ENCODE measurements around the gene GEMIN7. TPM values are rescaled to one million over a fixed set of nuclear protein-coding genes. Genes with fewer than 3 reads are reported as not detected.
A peak's percentile ranks its signal among the peaks of the same experiment; 100 is the strongest.

Gene GEMIN7
- total and polyA plus RNA-seq, 2 of the 4 experiments (the other 2 are of a cell fraction): 27.2 to 53.0 TPM

DNA sequence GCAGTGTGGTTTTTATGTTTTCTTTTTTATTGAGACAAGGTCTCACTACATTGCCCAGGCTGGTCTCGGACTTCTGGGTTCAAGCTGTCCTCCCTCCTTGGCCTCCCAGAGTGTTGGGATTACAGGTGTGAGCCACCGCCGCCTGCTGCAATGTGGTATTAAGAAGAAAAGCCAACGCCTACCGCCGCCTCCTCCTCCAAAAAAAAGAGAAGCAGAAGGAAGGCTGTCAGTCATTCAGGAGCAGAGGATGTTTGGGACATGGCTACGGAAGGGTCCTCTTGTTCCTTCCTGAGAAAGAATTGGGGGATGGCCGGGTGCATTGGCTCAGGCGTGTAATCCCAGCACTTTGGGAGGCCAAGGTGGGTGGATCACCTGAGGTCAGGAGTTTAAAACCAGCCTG lies 15.1 kb downstream of the GEMIN7 start (continued):
- TF ChIP-seq CTCF (conservative IDR thresholded peaks at IDR 0.05; ENCODE audit: low read depth, low read length) (no peak), NFE2L2 (IDR thresholded peaks at IDR 0.05; ENCODE audit: low read depth, low read length) (no peak), CEBPB (IDR thresholded peaks at IDR 0.05; ENCODE audit: low read depth, low read length) (no peak), SMC3 (IDR thresholded peaks at IDR 0.05; ENCODE audit: low read depth, low read length) (no peak)

DNA sequence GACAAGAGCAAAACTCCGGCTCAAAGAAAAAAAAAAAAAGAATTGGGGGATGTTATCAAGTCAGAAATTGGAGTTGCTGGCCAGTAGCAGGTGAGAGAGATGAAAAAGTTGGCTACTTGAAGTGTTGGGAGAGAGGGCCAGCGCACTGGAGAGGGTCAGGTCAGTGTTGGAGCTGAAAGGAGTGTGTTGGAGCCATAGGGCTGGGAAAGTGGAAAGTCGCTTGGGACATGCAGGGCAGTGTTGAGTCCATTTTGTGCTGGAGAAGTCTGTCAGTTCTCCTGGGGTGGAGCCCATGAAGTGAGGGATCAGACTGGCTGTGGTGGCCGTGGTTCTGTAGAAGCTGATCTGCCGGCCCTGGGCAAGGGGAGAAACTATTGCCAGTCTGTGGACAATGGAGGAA lies 15.6 kb downstream of the GEMIN7 start:
- no peak overlapping the region for H2BK15ac ChIP-seq (ENCODE audit: low read depth, low read length)
- H3K4me3 ChIP-seq (ENCODE audit: insufficient read depth, low read depth, low read length): no peak overlapping the region
- intact Hi-C loops (cut with micrococcal nuclease) (loop anchor here (5.0 kb wide), 1 partner anchor 33 kb away; no protein-coding TSS in a partner anchor), in situ Hi-C loops (cut with MboI; ENCODE audit: low sequenced_read_pairs) (no loop called here), dilution Hi-C loops (cut with HindIII; ENCODE audit: low sequenced_read_pairs, unreplicated experiment) (no loop called here)
- H3K4me1 ChIP-seq (ENCODE audit: control insufficient read depth, insufficient read depth, low read length): peaks cover 30% of the 10 kb centered on the region
- H4K20me1 ChIP-seq (ENCODE audit: insufficient read depth, low read length): peaks cover 57% of the 10 kb centered on the region
- no peak overlapping the region for H3K14ac ChIP-seq (replicated peaks; ENCODE audit: low read depth, low read length)
- no peak overlapping the region for H2BK20ac ChIP-seq (ENCODE audit: low read depth, low read length)
- peaks cover 9 to 67% of the 10 kb centered on the region in 2 experiments; a peak in 3 of 4 replicates for H3K79me1 ChIP-seq (ENCODE audit: low read depth in 1 of 2, low read length in 2 of 2)
- H4K91ac ChIP-seq (ENCODE audit: insufficient read depth, low read depth, low read length): no peak overlapping the region
- H2BK120ac ChIP-seq (ENCODE audit: low read depth, low read length): no peak overlapping the region
- no peak overlapping the region for H2AFZ ChIP-seq (replicated peaks; ENCODE audit: low read length, poor library complexity)
- 80% methylated on average over 5 of the region's 5 CpGs; no CpG with 5 or more reads in 1 of the 2 experiments for WGBS, 2 experiments (ENCODE audit: extremely low coverage in 2 of 2, insufficient read length in 1 of 2)
- BruUV-seq (replicated peaks): no TSS peak
- peak overlapping the region; percentile 60 for H2AK9ac ChIP-seq (replicated peaks; ENCODE audit: low read depth, low read length, poor library complexity)
- H4K5ac ChIP-seq (ENCODE audit: low read depth, low read length): no peak overlapping the region
- H2BK5ac ChIP-seq (ENCODE audit: low read depth, low read length, poor library complexity, severe bottlenecking): no peak overlapping the region
- H4K8ac ChIP-seq (ENCODE audit: low read depth in 2 of 2, low read length in 2 of 2): no peak overlapping the region
- peak overlapping the region; percentile 7; the same call in 1 of the 2 replicates for H2AK5ac ChIP-seq (ENCODE audit: low read depth, low read length)
- H3K27ac ChIP-seq (ENCODE audit: insufficient read depth, low read length): no peak overlapping the region
- no peak overlapping the region for H3K56ac ChIP-seq (ENCODE audit: extremely low read depth, insufficient read depth, low read length)
- peaks cover 5% of the 10 kb centered on the region for H3K36me3 ChIP-seq (ENCODE audit: control insufficient read depth, insufficient read depth, low read length)
- H3K9ac ChIP-seq (ENCODE audit: low read depth, low read length): no peak overlapping the region
- H3K9me3 ChIP-seq (ENCODE audit: control insufficient read depth, insufficient read depth, low read length): no peaks in the 10 kb centered on the region
- peak overlapping the region; percentile 3; the same call in 1 of the 2 replicates for H3K4me2 ChIP-seq (ENCODE audit: low read depth, low read length)
- peaks cover 35% of the 10 kb centered on the region for H3K9me1 ChIP-seq (ENCODE audit: insufficient read depth, low read length)
- no peak for TF ChIP-seq RFX5 (IDR thresholded peaks at IDR 0.05; ENCODE audit: low read depth, low read length)
- no peak for TF ChIP-seq NFE2L2 (IDR thresholded peaks at IDR 0.05; ENCODE audit: low read depth, low read length)
- no peak overlapping the region for H3K4ac ChIP-seq (ENCODE audit: low read depth, low read length)
- no peak for DNase-seq
- CTCF ChIA-PET: no interaction called here
- no peaks in the 10 kb centered on the region for H3K27me3 ChIP-seq (ENCODE audit: control insufficient read depth, insufficient read depth, low read length)
- no peak for ATAC-seq (ENCODE audit: low read depth)
- no peak overlapping the region for H3K18ac ChIP-seq (ENCODE audit: low read depth, low read length)
- POLR2A ChIA-PET (ENCODE audit: unreplicated experiment): no interaction called here
- no peak overlapping the region for H3K23ac ChIP-seq (ENCODE audit: low read depth, low read length)
